CD4-positive, alpha-beta T cell treated with Interleukin-17A for 1 hour (primary cell): ENCODE measurements around the gene JUND.
A peak's percentile ranks its signal among the peaks of the same experiment; 100 is the strongest.

ENCODE experiments used
- DNase-seq: peaks from one replicate; pipeline ENCODE4 v3.0.0-alpha.2; 2020

Gene JUND

GRCh38 chr19:18233224-18233825, 48.1 kb downstream of the JUND start:
- DNase-seq, result peak; percentile 37

- no peak for DNase-seq
Measured at GRCh38 chr19:18232540-18233223, 48.7 kb downstream of the JUND start.

DNA sequence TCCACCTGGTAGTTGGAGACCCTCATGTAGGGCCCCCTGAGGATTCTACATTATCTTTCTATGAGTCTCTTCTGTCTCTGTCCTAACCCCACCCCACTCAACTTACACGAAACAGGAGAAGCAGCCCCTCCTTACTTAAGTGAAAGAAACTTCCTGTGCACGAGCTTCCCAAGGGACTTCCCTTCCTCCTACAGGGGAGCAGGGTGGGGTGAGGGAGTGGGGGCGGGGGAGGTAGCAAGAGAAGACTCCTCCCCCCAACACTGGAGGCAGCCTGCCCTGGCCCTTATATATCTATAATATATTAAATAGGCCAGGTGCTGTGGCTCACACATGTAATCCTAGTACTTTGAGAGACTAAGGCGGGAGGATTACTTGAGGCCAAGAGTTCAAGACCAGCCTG, 49.6 kb downstream of the JUND start:
- no peak for DNase-seq

DNA sequence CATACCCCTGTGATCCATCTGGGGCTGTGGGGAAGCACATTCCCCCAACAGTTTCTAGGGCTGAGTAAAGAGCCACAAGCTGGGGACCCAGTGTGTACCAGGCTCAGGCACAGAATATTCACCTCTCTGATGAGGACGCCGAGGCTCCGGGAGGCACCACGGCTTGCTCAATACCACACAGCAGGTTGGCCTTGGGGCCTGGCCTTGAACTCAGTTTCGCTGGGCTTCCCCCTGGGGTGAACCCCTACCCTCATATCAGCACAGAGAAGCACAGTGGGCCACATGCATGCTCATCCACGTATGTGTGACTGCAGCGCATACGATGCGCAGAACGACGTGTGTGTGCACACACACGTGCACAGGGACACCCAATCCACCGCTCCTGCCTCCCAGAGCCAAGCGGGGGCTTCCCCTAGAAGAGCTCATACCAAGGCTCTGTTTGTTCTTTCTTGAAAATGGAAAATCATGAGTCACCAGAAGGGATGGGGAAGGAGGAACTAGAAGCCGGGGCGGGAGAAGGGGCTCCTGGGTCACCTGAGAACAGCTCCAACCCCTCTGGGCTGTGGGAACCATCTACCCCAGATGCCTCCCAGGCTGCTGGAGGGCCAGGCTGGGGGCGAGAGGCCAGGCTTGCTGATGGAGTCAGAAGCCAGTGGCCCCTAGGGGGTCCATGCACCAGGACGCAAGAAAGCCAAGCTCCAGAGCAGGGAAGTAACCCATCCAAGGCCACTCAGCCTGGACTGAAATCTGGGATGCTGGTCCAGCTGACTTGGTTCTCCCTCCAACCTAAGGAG, 50.3 kb downstream of the JUND start:
- DNase-seq, result no peak

GRCh38 chr19:18229915-18230314, 51.5 kb downstream of the JUND start:
- no peak for DNase-seq
